IPS-18c (cell line): ENCODE measurements around the gene MINK1.
"Not testable (repeated sequence)": the region's sequence is repeated elsewhere in the genome, so short reads cannot be mapped to it uniquely, and the experiment has no call there.

ENCODE experiments used
- H3K4me3 ChIP-seq: 2 replicates; pipeline ENCODE4 v1.7.0; 2013; ENCODE audit warnings: low read depth, mild to moderate bottlenecking, low read length, moderate library complexity; ENCODE audit not compliant: insufficient read depth
- H3K9me3 ChIP-seq: one replicate; pipeline ENCODE4 v1.6.1; 2013; ENCODE audit warnings: mild to moderate bottlenecking, low read length, moderate library complexity; ENCODE audit not compliant: control insufficient read depth, insufficient read depth

The MINK1 gene

GRCh38 chr17:4858068-4858881, 25.1 kb downstream of the MINK1 start:
- no peak overlapping the region for H3K4me3 ChIP-seq
- H3K9me3 ChIP-seq = no peaks in the 10 kb centered on the region

DNA sequence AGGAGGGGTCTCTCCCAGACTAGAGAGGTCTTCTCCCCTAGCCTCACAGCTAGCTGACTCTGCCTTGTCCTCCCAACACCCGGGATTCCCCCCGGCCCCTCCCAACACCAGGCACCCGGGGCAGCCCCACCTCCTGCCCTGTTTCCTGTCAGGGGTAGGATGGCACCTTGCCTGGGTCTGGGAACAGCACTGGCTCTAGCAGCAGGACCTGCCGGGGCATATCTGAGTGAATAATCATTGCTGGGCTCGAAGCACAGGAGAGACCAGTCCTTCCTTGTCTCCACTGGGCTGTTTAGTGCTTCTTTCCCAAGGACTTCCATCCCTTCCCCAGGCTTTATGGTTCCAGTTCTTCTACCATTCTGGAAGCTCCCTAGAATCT, 25.7 kb downstream of the MINK1 start:
- H3K4me3 ChIP-seq = no peak overlapping the region
- H3K9me3 ChIP-seq = no peaks in the 10 kb centered on the region

DNA sequence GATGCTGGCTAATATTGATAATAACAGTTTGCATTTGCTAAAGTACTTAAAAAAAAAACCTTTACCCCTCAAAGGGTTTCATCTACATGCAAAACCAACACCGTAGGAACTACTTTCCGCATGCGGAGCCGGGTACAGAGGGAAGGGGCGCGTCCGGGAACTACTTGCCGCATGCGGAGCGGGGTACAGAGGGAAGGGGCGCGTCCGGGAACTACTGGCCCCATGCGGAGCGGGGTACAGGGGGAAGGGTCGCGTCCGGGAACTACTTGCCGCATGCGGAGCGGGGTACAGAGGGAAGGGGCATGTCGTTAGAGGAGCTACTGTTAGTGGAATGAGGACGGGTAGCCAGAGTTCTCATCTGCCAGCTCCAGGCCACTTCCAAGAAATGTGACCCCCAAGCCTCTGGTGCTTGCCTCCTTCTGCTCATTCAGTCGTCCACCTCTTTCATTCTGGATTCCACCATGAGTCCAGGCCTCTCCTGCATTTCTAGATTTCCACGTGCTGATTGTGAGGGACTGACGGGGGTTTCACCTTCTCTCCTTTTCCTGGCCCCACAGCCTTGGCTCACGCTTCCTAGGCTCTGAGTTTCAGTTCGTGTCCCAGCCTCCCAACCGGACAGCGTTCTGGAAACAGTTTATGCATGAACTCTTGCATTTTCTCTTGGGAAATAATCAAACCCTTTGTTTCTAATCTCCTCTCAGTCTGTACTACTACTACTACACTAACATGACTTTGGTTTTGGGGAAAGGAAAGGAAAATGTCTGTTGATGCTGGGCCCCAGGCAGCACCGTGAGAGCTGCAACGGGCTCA, 26.9 kb downstream of the MINK1 start:
- no peak overlapping the region for H3K4me3 ChIP-seq

GRCh38 chr17:4860651-4861050, 27.5 kb downstream of the MINK1 start:
- Histone ChIP-seq H3K4me3 (no peak overlapping the region), H3K9me3 (no peaks in the 10 kb centered on the region)

More for the DNA sequence above, 26.9 kb downstream of the MINK1 start:
- no peaks in the 10 kb centered on the region for H3K9me3 ChIP-seq

DNA sequence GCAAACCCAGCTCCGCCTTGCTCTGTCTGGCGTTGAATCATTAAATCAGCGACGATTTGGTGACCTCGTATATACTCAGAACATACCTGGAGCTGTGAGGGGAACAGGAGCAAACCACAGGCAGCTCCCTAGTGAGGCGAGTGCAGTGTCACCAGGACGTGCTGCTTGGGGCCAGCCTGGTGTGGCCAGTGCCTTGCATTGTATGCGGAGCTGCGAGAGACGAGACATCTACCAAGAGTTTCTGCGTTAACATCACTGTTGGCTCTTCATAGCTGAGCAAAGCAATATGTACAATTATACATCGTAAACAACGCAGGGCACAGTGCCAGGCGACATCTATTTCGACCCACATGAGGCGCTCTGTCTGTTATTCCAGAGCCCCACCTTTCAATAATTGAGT, 27.9 kb downstream of the MINK1 start:
- no peaks in the 10 kb centered on the region for H3K9me3 ChIP-seq
- no peak overlapping the region for H3K4me3 ChIP-seq

GRCh38 chr17:4862720-4863119, 29.6 kb downstream of the MINK1 start:
- Histone ChIP-seq H3K4me3 (no peak overlapping the region), H3K9me3 (no peaks in the 10 kb centered on the region)

DNA sequence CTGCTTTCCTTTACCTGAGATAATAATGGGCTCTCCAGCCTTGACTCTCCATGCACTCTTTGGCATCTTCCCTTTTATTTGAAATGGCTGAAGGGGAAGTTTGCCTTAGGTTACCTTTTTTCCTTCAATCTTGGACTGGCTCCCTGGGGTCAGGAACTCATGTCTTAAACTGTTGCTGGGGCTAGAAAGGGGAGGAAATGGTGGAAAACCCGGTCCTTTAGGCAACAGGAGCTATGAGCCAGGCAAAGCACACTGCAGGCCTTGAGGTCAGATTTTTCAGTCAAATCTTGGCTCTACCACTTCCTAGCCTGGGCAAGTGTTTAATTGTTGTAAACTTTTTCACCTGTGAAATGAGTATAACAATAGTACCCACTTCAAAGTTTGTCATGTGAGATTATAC, 30.2 kb downstream of the MINK1 start:
- no peaks in the 10 kb centered on the region for H3K9me3 ChIP-seq
- no peak overlapping the region for H3K4me3 ChIP-seq

DNA sequence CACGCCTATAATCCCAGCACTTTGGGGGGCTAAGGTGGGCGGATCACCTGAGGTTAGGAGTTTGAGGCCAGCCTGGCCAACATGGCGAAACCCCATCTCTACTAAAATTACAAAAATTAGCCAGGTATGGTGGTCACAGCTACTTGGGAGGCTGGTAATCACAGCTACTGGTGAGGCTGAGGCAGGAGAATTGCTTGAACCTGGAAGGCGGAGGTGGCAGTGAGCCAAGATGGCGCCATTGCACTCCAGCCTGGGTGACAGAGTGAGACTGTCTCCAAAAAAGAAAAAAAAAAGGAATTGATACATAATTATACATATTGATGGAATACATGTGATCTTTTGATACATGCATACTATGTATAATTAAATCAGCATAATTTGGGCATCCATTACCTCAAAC, 34.4 kb downstream of the MINK1 start:
- not testable (repeated sequence) for H3K9me3 ChIP-seq, H3K4me3 ChIP-seq

DNA sequence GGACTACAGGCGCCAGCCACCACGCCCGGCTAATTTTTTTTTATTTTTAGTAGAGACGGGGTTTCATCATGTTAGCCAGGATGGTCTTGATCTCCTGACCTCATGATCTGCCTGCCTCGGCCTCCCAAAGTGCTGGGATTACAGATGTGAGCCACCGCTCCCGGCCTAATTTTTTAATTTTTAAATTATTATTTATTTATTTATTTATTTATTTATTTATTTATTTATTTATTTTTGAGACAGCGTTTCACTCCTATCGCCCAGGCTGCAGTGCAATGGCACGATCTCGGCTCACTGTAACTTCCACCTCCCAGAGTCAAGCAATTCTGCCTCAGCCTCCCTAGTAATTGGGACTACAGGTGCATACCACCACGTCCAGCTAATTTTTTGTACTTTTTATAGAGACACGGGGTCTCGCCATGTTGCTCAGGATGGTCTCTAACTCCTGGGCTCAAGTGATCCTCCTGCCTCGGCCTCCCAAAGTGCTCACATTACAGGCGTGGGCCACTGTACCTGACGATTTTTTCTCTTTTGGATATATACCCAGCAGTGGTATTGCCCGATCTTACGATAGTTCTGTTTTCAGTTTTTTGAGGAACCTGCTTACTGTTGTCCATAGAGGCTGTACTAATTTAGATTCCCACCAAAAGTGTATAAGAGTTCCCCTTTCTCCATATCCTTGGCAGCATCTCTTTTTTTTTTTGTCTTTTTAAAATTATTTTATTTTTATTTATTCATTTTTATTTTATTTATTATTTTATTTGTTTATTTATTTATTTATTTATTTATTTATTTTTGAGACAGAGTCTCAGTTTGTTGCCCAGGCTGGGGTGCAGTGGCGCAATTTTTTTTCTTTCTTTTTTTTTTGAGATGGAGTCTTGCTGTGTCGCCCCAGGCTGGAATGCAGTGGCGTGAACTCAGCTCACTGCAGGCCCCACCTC, 36.2 kb downstream of the MINK1 start:
- not testable (repeated sequence) for H3K4me3 ChIP-seq, H3K9me3 ChIP-seq

GRCh38 chr17:4870855-4871254, 37.7 kb downstream of the MINK1 start:
- no peak overlapping the region for H3K4me3 ChIP-seq
- H3K9me3 ChIP-seq = no peaks in the 10 kb centered on the region

DNA sequence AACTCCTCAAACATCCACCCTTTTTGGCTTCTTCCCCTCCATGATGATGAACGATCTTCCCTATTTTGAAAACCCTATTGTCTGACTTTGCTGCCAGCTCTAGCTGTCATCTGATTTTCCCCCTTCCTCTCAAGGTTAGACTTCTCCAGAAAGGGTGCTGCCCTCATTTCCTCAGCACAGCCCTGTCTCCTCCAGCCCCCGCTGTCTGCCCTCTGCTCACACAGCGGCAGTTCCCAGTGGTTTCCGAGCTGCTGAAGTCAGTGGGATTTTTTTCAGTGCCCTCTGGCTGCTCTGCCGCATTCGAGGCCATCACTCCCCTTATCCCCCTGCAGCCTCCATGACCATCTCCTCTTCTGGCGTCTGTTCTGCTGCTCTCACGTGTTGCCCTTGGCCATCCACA, 39.6 kb downstream of the MINK1 start:
- H3K4me3 ChIP-seq = no peak overlapping the region
- no peaks in the 10 kb centered on the region for H3K9me3 ChIP-seq

DNA sequence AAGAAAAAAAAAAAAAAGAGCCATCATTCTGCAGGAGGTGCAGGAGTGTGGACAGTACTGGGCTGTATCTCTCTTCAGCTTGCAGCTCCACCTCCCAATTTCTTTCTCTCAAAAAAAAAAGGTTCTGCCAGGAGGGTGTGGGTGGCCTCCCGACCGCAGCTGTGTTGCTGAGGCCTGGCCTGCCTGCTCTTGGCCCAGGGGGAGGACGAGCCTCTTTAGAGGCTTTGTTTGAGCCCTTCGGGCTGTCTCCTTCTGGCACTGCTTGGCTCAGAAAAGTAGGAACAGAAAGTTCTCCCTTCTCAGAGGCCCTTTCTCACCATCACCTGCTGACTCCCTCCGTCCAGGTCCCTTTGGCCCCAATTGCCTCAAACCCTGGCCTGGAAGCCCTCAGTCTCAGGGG, 43.9 kb downstream of the MINK1 start:
- H3K9me3 ChIP-seq = peaks cover 2% of the 10 kb centered on the region
- no peak overlapping the region for H3K4me3 ChIP-seq

DNA sequence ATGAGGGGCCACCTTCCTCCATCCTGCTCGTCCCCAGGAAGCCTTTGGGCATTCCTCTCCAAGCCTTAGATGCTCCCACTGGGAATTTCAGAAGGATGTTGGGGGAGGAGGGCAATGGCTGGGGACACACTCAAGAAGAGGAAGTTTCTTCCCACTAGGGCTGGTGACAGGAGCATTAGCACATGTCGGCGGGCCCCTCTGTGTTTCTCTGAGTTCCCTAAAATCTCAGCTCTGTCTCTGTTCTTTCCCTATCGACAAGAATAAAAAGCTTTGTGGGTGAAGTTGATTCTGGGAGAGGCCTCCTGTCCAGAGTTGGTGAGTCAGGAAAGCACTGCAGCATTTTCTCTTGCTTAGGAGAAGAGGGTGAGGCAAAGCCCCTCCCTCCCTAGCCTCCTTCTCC, 46.5 kb downstream of the MINK1 start:
- Histone ChIP-seq H3K4me3 (no peak overlapping the region), H3K9me3 (peaks cover 2% of the 10 kb centered on the region)

- Histone ChIP-seq H3K4me3 (no peak overlapping the region), H3K9me3 (peaks cover 2% of the 10 kb centered on the region)
Observed at GRCh38 chr17:4880857-4881256, 47.7 kb downstream of the MINK1 start.

GRCh38 chr17:4881761-4882555, 48.8 kb downstream of the MINK1 start:
- H3K4me3 ChIP-seq = no peak overlapping the region

GRCh38 chr17:4884489-4884888, 51.3 kb downstream of the MINK1 start:
- H3K4me3 ChIP-seq = no peak overlapping the region
- peaks cover 1% of the 10 kb centered on the region for H3K9me3 ChIP-seq

More at GRCh38 chr17:4881761-4882555, 48.8 kb downstream of the MINK1 start:
- peaks cover 2% of the 10 kb centered on the region for H3K9me3 ChIP-seq

GRCh38 chr17:4886830-4887229, 53.7 kb downstream of the MINK1 start:
- no peak overlapping the region for H3K4me3 ChIP-seq
- H3K9me3 ChIP-seq = no peaks in the 10 kb centered on the region
